Activated naive CD4-positive, alpha-beta T cell treated with anti-CD3 and anti-CD28 coated beads for 36 hours (primary cell): Measurements from ENCODE around the gene TRPM2. TPM values are rescaled to one million over a fixed set of nuclear protein-coding genes. Genes with fewer than 3 reads are reported as not detected.

ENCODE experiments used
- CTCF ChIA-PET: fragments of 350-600 bp; sonication (Branson Sonifier 250); formaldehyde crosslinking; loops from one replicate; lab custom pipeline; 2021; ENCODE audit warnings: antibody characterized with exemption; lab: Charles Lee
- DNase-seq: peaks from one replicate; pipeline ENCODE4 v3.0.0-alpha.2; 2020
- H3K27ac Mint-ChIP-seq: one replicate; pipeline ENCODE4 v1.8.0; 2021; ENCODE audit warnings: mild to moderate bottlenecking, mixed read lengths
- H3K27me3 Mint-ChIP-seq: one replicate; pipeline ENCODE4 v1.8.0; 2021; ENCODE audit warnings: low read depth, mixed read lengths
- H3K36me3 Mint-ChIP-seq: one replicate; pipeline ENCODE4 v1.8.0; 2021; ENCODE audit warnings: low read depth, mixed read lengths
- H3K4me1 Mint-ChIP-seq: one replicate; pipeline ENCODE4 v1.8.0; 2021; ENCODE audit warnings: low read depth, mixed read lengths
- H3K4me3 Mint-ChIP-seq: one replicate; pipeline ENCODE4 v1.8.0; 2021; ENCODE audit warnings: mild to moderate bottlenecking, moderate library complexity, mixed read lengths
- H3K9me3 Mint-ChIP-seq: one replicate; pipeline ENCODE4 v1.8.0; 2021; ENCODE audit warnings: mixed read lengths
- intact Hi-C: fragments of 100-400 bp; cut with micrococcal nuclease; formaldehyde crosslinking; loops from one replicate; pipeline ENCODE4 v1.15.1; 2023
- total RNA-seq, 2 experiments: library from RNA; stranded (reverse); gene quantifications; one replicate each; pipeline ENCODE4 v1.2.3, GENCODE V29; 2021

Gene TRPM2
- total RNA-seq, 2 experiments from 2014 or later, result 2.5 to 3.5 TPM

GRCh38 chr21:44433791-44434567 lies 80.6 kb downstream of the TRPM2 start:
- intact Hi-C loops, result no loop called here
- no peak for DNase-seq
- H3K9me3 Mint-ChIP-seq, result peaks cover 11% of the 10 kb centered on the region
- no peaks in the 10 kb centered on the region for H3K27me3 Mint-ChIP-seq
- H3K27ac Mint-ChIP-seq, result no peak overlapping the region
- H3K4me3 Mint-ChIP-seq, result no peak overlapping the region
- H3K36me3 Mint-ChIP-seq, result peaks cover 2% of the 10 kb centered on the region
- CTCF ChIA-PET, result no interaction called here
- H3K4me1 Mint-ChIP-seq, result no peaks in the 10 kb centered on the region

GRCh38 chr21:44434568-44434925 lies 81.1 kb downstream of the TRPM2 start:
- Mint-ChIP-seq H3K36me3 (peaks cover 2% of the 10 kb centered on the region), H3K4me1 (no peaks in the 10 kb centered on the region), H3K27me3 (no peaks in the 10 kb centered on the region), H3K27ac (no peak overlapping the region), H3K4me3 (no peak overlapping the region), H3K9me3 (peaks cover 11% of the 10 kb centered on the region)
- DNase-seq, result no peak
- intact Hi-C loops, result no loop called here
- CTCF ChIA-PET, result no interaction called here

GRCh38 chr21:44434936-44435635 lies 81.7 kb downstream of the TRPM2 start:
- CTCF ChIA-PET, result interaction anchor here (0.6 kb wide), 1 partner anchor 17 kb away, joined by 3 read pairs; no protein-coding TSS in a partner anchor
- DNase-seq, result no peak
- Mint-ChIP-seq H3K9me3 (peaks cover 7% of the 10 kb centered on the region), H3K4me1 (no peaks in the 10 kb centered on the region), H3K27ac (no peak overlapping the region), H3K36me3 (peaks cover 2% of the 10 kb centered on the region), H3K27me3 (no peaks in the 10 kb centered on the region), H3K4me3 (no peak overlapping the region)
- intact Hi-C loops, result no loop called here

- H3K27me3 Mint-ChIP-seq, result no peaks in the 10 kb centered on the region
- no peaks in the 10 kb centered on the region for H3K36me3 Mint-ChIP-seq
- peaks cover 4% of the 10 kb centered on the region for H3K9me3 Mint-ChIP-seq
- intact Hi-C loops, result no loop called here
- no peak overlapping the region for H3K27ac Mint-ChIP-seq
- no peak for DNase-seq
- no peak overlapping the region for H3K4me3 Mint-ChIP-seq
- CTCF ChIA-PET, result interaction anchor here (0.6 to 1.1 kb wide), 2 partner anchors 11 to 16 kb away, joined by 3 read pairs; no protein-coding TSS in a partner anchor
- H3K4me1 Mint-ChIP-seq, result no peaks in the 10 kb centered on the region
Observed at GRCh38 chr21:44436111-44436611, 82.7 kb downstream of the TRPM2 start.

- Mint-ChIP-seq H3K9me3 (no peaks in the 10 kb centered on the region), H3K36me3 (no peaks in the 10 kb centered on the region), H3K27me3 (no peaks in the 10 kb centered on the region), H3K4me1 (no peaks in the 10 kb centered on the region), H3K4me3 (no peak overlapping the region), H3K27ac (no peak overlapping the region)
- CTCF ChIA-PET, result interaction anchor here (1.1 kb wide), 1 partner anchor 12 kb away, joined by 3 read pairs; no protein-coding TSS in a partner anchor
- no peak for DNase-seq
- intact Hi-C loops, result no loop called here
Observed at GRCh38 chr21:44436958-44437357, 83.5 kb downstream of the TRPM2 start.

- H3K36me3 Mint-ChIP-seq, result no peaks in the 10 kb centered on the region
- no peak overlapping the region for H3K27ac Mint-ChIP-seq
- no peak for DNase-seq
- no peaks in the 10 kb centered on the region for H3K27me3 Mint-ChIP-seq
- intact Hi-C loops, result no loop called here
- no peaks in the 10 kb centered on the region for H3K4me1 Mint-ChIP-seq
- H3K9me3 Mint-ChIP-seq, result no peaks in the 10 kb centered on the region
- CTCF ChIA-PET, result no interaction called here
- H3K4me3 Mint-ChIP-seq, result no peak overlapping the region
Observed at GRCh38 chr21:44437371-44437695, 83.9 kb downstream of the TRPM2 start.

GRCh38 chr21:44437696-44438431 lies 84.4 kb downstream of the TRPM2 start:
- Mint-ChIP-seq H3K27ac (no peak overlapping the region), H3K36me3 (no peaks in the 10 kb centered on the region), H3K4me1 (no peaks in the 10 kb centered on the region), H3K4me3 (no peak overlapping the region), H3K27me3 (no peaks in the 10 kb centered on the region), H3K9me3 (no peaks in the 10 kb centered on the region)
- intact Hi-C loops, result no loop called here
- DNase-seq, result no peak
- CTCF ChIA-PET, result no interaction called here

GRCh38 chr21:44438531-44439210 lies 85.2 kb downstream of the TRPM2 start:
- no peaks in the 10 kb centered on the region for H3K27me3 Mint-ChIP-seq
- CTCF ChIA-PET, result no interaction called here

GRCh38 chr21:44439211-44439600 lies 85.8 kb downstream of the TRPM2 start:
- no peak overlapping the region for H3K4me3 Mint-ChIP-seq
- CTCF ChIA-PET, result no interaction called here
- no peaks in the 10 kb centered on the region for H3K27me3 Mint-ChIP-seq
- no peaks in the 10 kb centered on the region for H3K4me1 Mint-ChIP-seq
- H3K27ac Mint-ChIP-seq, result no peak overlapping the region
- intact Hi-C loops, result no loop called here
- H3K36me3 Mint-ChIP-seq, result no peaks in the 10 kb centered on the region
- no peak for DNase-seq
- no peaks in the 10 kb centered on the region for H3K9me3 Mint-ChIP-seq

More at GRCh38 chr21:44438531-44439210, 85.2 kb downstream of the TRPM2 start:
- DNase-seq, result no peak
- intact Hi-C loops, result no loop called here
- no peaks in the 10 kb centered on the region for H3K9me3 Mint-ChIP-seq
- no peak overlapping the region for H3K27ac Mint-ChIP-seq
- no peak overlapping the region for H3K4me3 Mint-ChIP-seq
- no peaks in the 10 kb centered on the region for H3K4me1 Mint-ChIP-seq
- no peaks in the 10 kb centered on the region for H3K36me3 Mint-ChIP-seq

- no peak for DNase-seq
- Mint-ChIP-seq H3K4me3 (no peak overlapping the region), H3K4me1 (no peaks in the 10 kb centered on the region), H3K27me3 (no peaks in the 10 kb centered on the region), H3K9me3 (no peaks in the 10 kb centered on the region), H3K36me3 (no peaks in the 10 kb centered on the region), H3K27ac (no peak overlapping the region)
- CTCF ChIA-PET, result no interaction called here
- intact Hi-C loops, result no loop called here
Observed at GRCh38 chr21:44440241-44441040, 87.0 kb downstream of the TRPM2 start.

GRCh38 chr21:44441041-44441400 lies 87.6 kb downstream of the TRPM2 start:
- intact Hi-C loops, result no loop called here
- Mint-ChIP-seq H3K36me3 (no peaks in the 10 kb centered on the region), H3K4me1 (no peaks in the 10 kb centered on the region), H3K9me3 (no peaks in the 10 kb centered on the region), H3K27me3 (no peaks in the 10 kb centered on the region), H3K27ac (no peak overlapping the region), H3K4me3 (no peak overlapping the region)
- CTCF ChIA-PET, result no interaction called here
- no peak for DNase-seq
